Body of pancreas (tissue), 4 donors: ENCODE measurements around the gene PPP1R13B. TPM values are rescaled to one million over a fixed set of nuclear protein-coding genes. Genes with fewer than 3 reads are reported as not detected.

ENCODE experiments used
- ATAC-seq: fragments of 150-250 bp; one replicate; pipeline ENCODE4 v1.9.1; 2016
- DNase-seq, 4 donors: peaks; one replicate each; pipeline ENCODE4 v3.0.0-alpha.2; 2019
- H3K27ac ChIP-seq, 4 donors: fragments of 200-600 bp; sonication (generic); 1 replicate in 3 of 4; 2 replicates in 1 of 4; pipeline versions ENCODE4 v1.5.1 to v1.6.1; 2016 to 2019; ENCODE audit warnings: mild to moderate bottlenecking in 1 of 4, mixed read lengths in 1 of 4, moderate library complexity in 1 of 4
- H3K27me3 ChIP-seq, 2 donors: fragments of 200-600 bp; sonication (generic); one replicate each; pipeline ENCODE4 v1.6.0; 2016; ENCODE audit warnings: mild to moderate bottlenecking in 1 of 2
- H3K36me3 ChIP-seq, 2 donors: fragments of 200-600 bp; sonication (generic); replicated peaks in 1 of 2; 2 replicates each; pipeline ENCODE4 v1.5.1; 2016; ENCODE audit warnings: low read depth in 2 of 2; ENCODE audit not compliant: insufficient read depth in 1 of 2
- H3K4me1 ChIP-seq: fragments of 200-600 bp; sonication (generic); one replicate; pipeline ENCODE4 v1.6.0; 2016
- H3K4me3 ChIP-seq, 2 donors: fragments of 200-600 bp; sonication (generic); 1 replicate in 1 of 2; 2 replicates in 1 of 2; pipeline ENCODE4 v1.5.1; 2016 to 2019
- H3K9me3 ChIP-seq, 3 donors: fragments of 200-600 bp; sonication (generic); 1 replicate in 2 of 3; 2 replicates in 1 of 3; pipeline ENCODE4 v1.5.1; 2016
- POLR2A ChIP-seq, 3 donors: fragments of 450-650 bp; IDR thresholded peaks; one replicate each; pipeline ENCODE4 v1.6.1; 2016; ENCODE audit warnings: antibody characterized with exemption in 3 of 3, mild to moderate bottlenecking in 2 of 3
- whole genome bisulfite sequencing, 2 donors: methylation state at CpG; one replicate each; pipeline ENCODE4 v1.1.5; 2017; 5-methylcytosine and 5-hydroxymethylcytosine counted together
- intact Hi-C: fragments of 100-400 bp; cut with DNase I; formaldehyde crosslinking; loops from one replicate; pipeline ENCODE4 v1.15.1; 2023
- total RNA-seq, 2 donors: library from RNA; depleted of rRNA; stranded (reverse); fragments of >200 nt; gene quantifications; one replicate each; pipeline ENCODE4 v1.1.0, GENCODE V29; 2016
- TF ChIP-seq, protein P1 (sequence below), 7 experiments: fragments of 450-650 bp in 4 of 7; fragments of 200-600 bp in 3 of 7; sonication (generic) in 3 of 7; IDR thresholded peaks; one replicate each; pipeline ENCODE4 v1.5.1; 2016 to 2019; ENCODE audit warnings: antibody characterized with exemption in 7 of 7

PPP1R13B gene
- total RNA-seq, 2 donors from 2014 or later = 12.5 to 36.3 TPM

DNA sequence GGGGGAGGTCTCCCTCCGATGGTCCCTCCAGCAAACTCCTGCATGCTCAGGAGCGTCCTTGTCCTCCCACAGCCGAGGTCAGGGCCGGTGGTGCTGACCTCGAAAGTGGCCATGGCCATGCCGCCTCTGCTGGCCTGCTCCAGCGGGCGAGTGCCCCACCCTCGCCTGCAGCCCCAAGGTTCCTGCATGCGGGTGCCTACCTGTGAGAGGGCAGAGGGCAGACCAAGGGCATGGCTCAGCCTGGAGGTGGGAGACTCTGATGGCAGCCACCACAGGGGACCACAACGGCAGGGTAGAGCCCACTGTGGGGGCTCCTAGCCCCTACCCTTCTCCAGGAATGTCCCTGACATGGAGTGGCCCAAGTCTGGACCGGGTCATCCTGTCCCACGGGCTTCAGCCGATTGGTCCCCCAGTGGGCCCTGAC is 38.1 kb upstream of the PPP1R13B start:
- ATAC-seq (no peak), DNase-seq (no peak)

DNA sequence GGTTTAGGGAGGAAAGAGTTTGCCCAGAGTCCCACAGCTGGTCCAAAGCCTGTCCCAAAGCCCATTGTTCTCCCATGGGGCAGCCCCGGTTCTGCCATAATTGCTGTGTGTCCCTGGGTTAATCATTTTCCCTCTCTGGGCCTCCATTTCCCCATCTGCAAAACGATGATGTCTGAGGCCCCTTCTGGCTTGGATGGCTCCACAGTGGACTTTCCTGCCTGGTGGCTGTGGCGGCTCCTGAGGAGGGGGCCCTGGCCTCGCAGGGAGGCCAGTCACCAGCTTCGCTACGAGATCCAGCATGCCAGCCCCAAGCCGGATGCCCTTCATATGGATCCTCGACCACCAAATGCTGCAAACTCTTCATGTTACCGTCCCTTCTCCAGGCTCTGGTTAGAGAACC is 37.5 kb upstream of the PPP1R13B start:
- no peak for DNase-seq
- Histone ChIP-seq H3K4me1 (peaks cover 76% of the 10 kb centered on the region), H3K9me3 (no peaks in the 10 kb centered on the region), H3K4me3 (no peak overlapping the region), H3K36me3 (no peaks in the 10 kb centered on the region), H3K27me3 (no peaks in the 10 kb centered on the region), H3K27ac (no peak overlapping the region)
- ATAC-seq = no peak
- WGBS, 2 donors = 92 to 96% methylated on average over 8 to 9 of the region's 9 CpGs
- intact Hi-C loops = no loop called here
- no peak for TF ChIP-seq POLR2A (IDR thresholded peaks at IDR 0.05)
- TF ChIP-seq, protein P1, sequence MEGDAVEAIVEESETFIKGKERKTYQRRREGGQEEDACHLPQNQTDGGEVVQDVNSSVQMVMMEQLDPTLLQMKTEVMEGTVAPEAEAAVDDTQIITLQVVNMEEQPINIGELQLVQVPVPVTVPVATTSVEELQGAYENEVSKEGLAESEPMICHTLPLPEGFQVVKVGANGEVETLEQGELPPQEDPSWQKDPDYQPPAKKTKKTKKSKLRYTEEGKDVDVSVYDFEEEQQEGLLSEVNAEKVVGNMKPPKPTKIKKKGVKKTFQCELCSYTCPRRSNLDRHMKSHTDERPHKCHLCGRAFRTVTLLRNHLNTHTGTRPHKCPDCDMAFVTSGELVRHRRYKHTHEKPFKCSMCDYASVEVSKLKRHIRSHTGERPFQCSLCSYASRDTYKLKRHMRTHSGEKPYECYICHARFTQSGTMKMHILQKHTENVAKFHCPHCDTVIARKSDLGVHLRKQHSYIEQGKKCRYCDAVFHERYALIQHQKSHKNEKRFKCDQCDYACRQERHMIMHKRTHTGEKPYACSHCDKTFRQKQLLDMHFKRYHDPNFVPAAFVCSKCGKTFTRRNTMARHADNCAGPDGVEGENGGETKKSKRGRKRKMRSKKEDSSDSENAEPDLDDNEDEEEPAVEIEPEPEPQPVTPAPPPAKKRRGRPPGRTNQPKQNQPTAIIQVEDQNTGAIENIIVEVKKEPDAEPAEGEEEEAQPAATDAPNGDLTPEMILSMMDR (IDR thresholded peaks at IDR 0.05) = no peak

More for the DNA sequence above, 38.1 kb upstream of the PPP1R13B start:
- TF ChIP-seq, protein P1 (IDR thresholded peaks at IDR 0.05) = no peak
- no peak for TF ChIP-seq POLR2A (IDR thresholded peaks at IDR 0.05)
- H3K4me3 ChIP-seq = no peak overlapping the region
- H3K27ac ChIP-seq = no peak overlapping the region
- intact Hi-C loops = no loop called here
- no peaks in the 10 kb centered on the region for H3K9me3 ChIP-seq
- H3K36me3 ChIP-seq = no peaks in the 10 kb centered on the region
- H3K4me1 ChIP-seq = peaks cover 77% of the 10 kb centered on the region
- H3K27me3 ChIP-seq = no peaks in the 10 kb centered on the region
- WGBS, 2 donors = 79 to 100% methylated on average over 1 to 14 of the region's 14 CpGs

DNA sequence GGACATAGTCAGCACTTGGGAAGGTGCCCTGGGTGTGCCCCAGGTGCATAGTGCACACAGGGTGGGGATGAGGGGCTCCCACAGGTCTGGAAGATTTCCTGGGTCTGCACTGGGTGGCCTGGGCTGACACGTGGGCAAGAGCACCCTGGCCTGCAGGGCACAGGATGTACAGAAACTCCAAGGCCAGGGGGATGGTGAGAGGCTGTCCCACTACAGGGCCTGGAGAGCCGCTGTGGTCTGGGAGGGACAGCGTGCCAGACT is 35.8 kb upstream of the PPP1R13B start:
- intact Hi-C loops = no loop called here
- Histone ChIP-seq H3K27me3 (no peaks in the 10 kb centered on the region), H3K27ac (peak overlapping the region in 3 of 4 donors; percentile 88 to 97 (median 94)), H3K9me3 (no peaks in the 10 kb centered on the region), H3K36me3 (no peaks in the 10 kb centered on the region), H3K4me3 (no peak overlapping the region), H3K4me1 (peaks cover 78% of the 10 kb centered on the region)
- DNase-seq (no peak), ATAC-seq (no peak)
- 76% methylated on average over 3 of the region's 3 CpGs; no CpG with 5 or more reads in 1 of the 2 donors for WGBS, 2 donors
- TF ChIP-seq, protein P1 (IDR thresholded peaks at IDR 0.05) = no peak
- TF ChIP-seq POLR2A (IDR thresholded peaks at IDR 0.05) = no peak

DNA sequence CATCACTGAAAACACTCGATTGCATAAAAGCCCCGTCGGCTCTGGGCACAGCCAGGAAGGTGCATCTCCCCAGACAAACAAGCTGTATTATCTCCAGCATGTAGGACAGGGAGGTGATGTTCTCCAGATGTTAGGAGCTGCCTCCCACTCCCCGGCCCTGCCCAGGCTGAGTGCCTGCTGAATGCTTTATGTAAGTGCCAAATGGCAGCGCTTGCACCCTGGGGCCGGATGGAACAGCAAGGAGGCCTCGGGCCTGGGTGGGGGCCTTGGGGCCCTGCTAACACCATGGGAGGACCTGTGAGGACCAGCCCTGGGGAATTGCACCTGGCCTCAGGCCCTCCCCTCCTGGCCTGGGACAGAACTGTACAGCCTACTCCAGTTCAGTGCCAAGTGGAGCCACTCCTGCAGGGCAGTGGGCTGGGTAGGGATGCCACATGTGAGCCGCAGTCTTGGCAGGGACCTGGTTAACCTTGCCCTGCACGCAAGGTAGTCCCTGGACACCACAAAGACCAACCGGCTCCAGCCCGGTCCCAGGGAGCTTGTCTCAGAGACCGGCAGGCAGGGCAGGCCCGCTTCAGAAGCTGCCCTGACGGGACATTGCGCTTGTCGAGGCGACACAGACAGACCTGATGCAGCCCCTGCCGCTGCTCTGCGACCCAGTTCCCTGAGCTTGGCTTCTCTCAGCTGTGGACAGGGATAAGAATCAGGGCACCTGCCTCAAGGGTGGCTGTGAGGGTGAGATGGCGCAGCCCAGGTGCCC is 35.3 kb upstream of the PPP1R13B start:
- H3K4me1 ChIP-seq = peaks cover 74% of the 10 kb centered on the region
- intact Hi-C loops = no loop called here
- no peaks in the 10 kb centered on the region for H3K9me3 ChIP-seq
- no peaks in the 10 kb centered on the region for H3K27me3 ChIP-seq
- ATAC-seq = no peak
- H3K36me3 ChIP-seq = no peaks in the 10 kb centered on the region
- no peak for TF ChIP-seq POLR2A (IDR thresholded peaks at IDR 0.05)
- TF ChIP-seq, protein P1 (IDR thresholded peaks at IDR 0.05) = no peak
- peak in 1 of 4 donors; percentile 36 for DNase-seq
- H3K27ac ChIP-seq = peak overlapping the region in 3 of 4 donors; percentile 88 to 97 (median 94)
- no peak overlapping the region for H3K4me3 ChIP-seq
- WGBS, 2 donors = 78 to 80% methylated on average over 7 to 20 of the region's 20 CpGs
